ENCODE results near the gene ZNF609. TPM values are rescaled to one million over a fixed set of nuclear protein-coding genes. Genes with fewer than 3 reads are reported as not detected.

Gene ZNF609
- total and polyA plus RNA-seq, 10 of the 15 experiments (the other 5 are each of a cell fraction or from before 2014, with no cell fraction given) = 5.1 to 35.3 (median 13.6) TPM

GRCh38 chr15:64455961-64456371 lies 4.4 kb upstream of the ZNF609 start (continued):
- no peak for TF ChIP-seq BCLAF1 (IDR thresholded peaks at IDR 0.05)
- no peak for TF ChIP-seq SMAD5 (IDR thresholded peaks at IDR 0.05; ENCODE audit: low read depth)
- no peak for TF ChIP-seq E4F1 (IDR thresholded peaks at IDR 0.05; ENCODE audit: borderline replicate concordance, partially characterized antibody)
- no peak for TF ChIP-seq CUX1 (IDR thresholded peaks at IDR 0.05; ENCODE audit: insufficient replicate concordance, low read depth, low read length)
- TF ChIP-seq RUNX3 (IDR thresholded peaks at IDR 0.05; ENCODE audit: low read length) = no peak
- no peak for TF ChIP-seq RFX5 (IDR thresholded peaks at IDR 0.05; ENCODE audit: low read depth, low read length)
- no peak for TF ChIP-seq BACH1 (IDR thresholded peaks at IDR 0.05; ENCODE audit: borderline replicate concordance)
- TF ChIP-seq MEF2B (IDR thresholded peaks at IDR 0.05; ENCODE audit: partially characterized antibody, poor library complexity, severe bottlenecking) = no peak
